Esophagus muscularis mucosa (tissue), 4 donors: Measurements from ENCODE around the gene ZNF565. TPM values are rescaled to one million over a fixed set of nuclear protein-coding genes. Genes with fewer than 3 reads are reported as not detected.
A peak's percentile ranks its signal among the peaks of the same experiment; 100 is the strongest.

Experiments
- DNase-seq: peaks from one replicate; pipeline ENCODE4 v3.0.0-alpha.2; 2017; ENCODE audit errors: extremely low spot score
- H3K27ac ChIP-seq, 4 donors: fragments of 200-600 bp; sonication (generic); replicated peaks in 1 of 4; 1 replicate in 3 of 4; 2 replicates in 1 of 4; pipeline ENCODE4 v1.5.1; 2016 to 2019; ENCODE audit warnings: mild to moderate bottlenecking in 1 of 4
- H3K27me3 ChIP-seq, 4 donors: fragments of 200-600 bp; sonication (generic); one replicate each; pipeline versions ENCODE4 v1.5.1 to v1.6.0; 2016 to 2019
- H3K36me3 ChIP-seq, 4 donors: fragments of 200-600 bp; sonication (generic); one replicate each; pipeline ENCODE4 v1.5.1; 2016 to 2019
- H3K4me1 ChIP-seq, 4 donors: fragments of 200-600 bp; sonication (generic); one replicate each; pipeline ENCODE4 v1.5.1; 2016 to 2019
- H3K4me3 ChIP-seq, 4 donors: fragments of 200-600 bp; sonication (generic); 1 replicate in 2 of 4; 2 replicates in 2 of 4; pipeline ENCODE4 v1.5.1; 2016 to 2019; ENCODE audit warnings: mild to moderate bottlenecking in 4 of 4, moderate library complexity in 1 of 4
- H3K9me3 ChIP-seq, 4 donors: fragments of 200-600 bp; sonication (generic); 1 replicate in 3 of 4; 2 replicates in 1 of 4; pipeline ENCODE4 v1.5.1; 2016 to 2019
- CTCF ChIP-seq, 3 experiments: fragments of 200-600 bp in 2 of 3; fragments of 450-650 bp in 1 of 3; sonication (generic) in 2 of 3; IDR thresholded peaks; one replicate each; pipeline ENCODE4 v1.5.1; 2017 to 2019; ENCODE audit warnings: antibody characterized with exemption in 3 of 3, mild to moderate bottlenecking in 2 of 3, moderate library complexity in 1 of 3
- EP300 ChIP-seq: sonication (generic); formaldehyde crosslinking; IDR thresholded peaks from one replicate; pipeline ENCODE4 v1.6.1; 2017; ENCODE audit warnings: antibody characterized with exemption
- POLR2A ChIP-seq: fragments of 450-650 bp; IDR thresholded peaks from one replicate; pipeline ENCODE4 v1.6.1; 2017; ENCODE audit warnings: antibody characterized with exemption, moderate library complexity, mild to moderate bottlenecking, low read depth
- POLR2AphosphoS5 ChIP-seq, 2 donors: sonication (generic); formaldehyde crosslinking; IDR thresholded peaks; one replicate each; pipeline ENCODE4 v1.6.1; 2017; ENCODE audit warnings: antibody characterized with exemption in 2 of 2
- WGBS: methylation state at CpG from one replicate; pipeline ENCODE4 v1.1.5; 2018; 5-methylcytosine and 5-hydroxymethylcytosine counted together
- intact Hi-C: fragments of 100-400 bp; cut with DNase I; formaldehyde crosslinking; loops from one replicate; pipeline ENCODE4 v1.15.1; 2023
- total RNA-seq, 4 donors: library from RNA; depleted of rRNA; stranded (reverse); fragments of >200 nt; gene quantifications; one replicate each; pipeline versions ENCODE4 v1.1.0 to v1.2.1, GENCODE V29; 2016

The ZNF565 gene
- total RNA-seq, result 1 to 10 TPM; 4.6 to 5.7 (median 5.1) TPM

GRCh38 chr19:36214386-36215275, at the start of gene ZNF565, which contains the start of gene ZNF146:
Gene ZNF565, minus strand, starts transcription at chr19:36214665. Its CDS starts 12,680 bp downstream, at chr19:36201985.
Gene ZNF146, plus strand, starts transcription at chr19:36215106. Its CDS starts 21,335 bp downstream, at chr19:36236441.
- H3K4me3 ChIP-seq, result peak within 1 kb of the TSS; percentile 76 to 94 (median 86)
- peaks cover 18 to 57% (median 41%) of the 10 kb centered on the region in 4 donors for H3K4me1 ChIP-seq
- TF ChIP-seq EP300 (no peak), POLR2A (peak; percentile 51), CTCF (IDR thresholded peaks at IDR 0.05) (peak in 1 of 3 experiments; percentile 24), POLR2AphosphoS5 (IDR thresholded peaks at IDR 0.05) (peak; percentile 93 to 96)
- DNase-seq, result peak; percentile 99
- 0% methylated on average over 11 of the region's 73 CpGs for WGBS
- peak within 1 kb of the TSS; percentile 91 to 96 (median 94) for H3K27ac ChIP-seq
- no peaks in the 10 kb centered on the region for H3K27me3 ChIP-seq
- intact Hi-C loops, result loop anchor here (10.0 kb wide), 1 partner anchor 80 kb away; no protein-coding TSS in a partner anchor
- H3K9me3 ChIP-seq, result no peaks in the 10 kb centered on the region
- peaks cover 0 to 10% (median 4%) of the 10 kb centered on the region in 4 donors for H3K36me3 ChIP-seq

- Histone ChIP-seq H3K9me3 (no peaks in the 10 kb centered on the region), H3K4me3 (no peak overlapping the region), H3K27me3 (no peaks in the 10 kb centered on the region), H3K27ac (no peak overlapping the region), H3K36me3 (no peaks in the 10 kb centered on the region), H3K4me1 (peaks cover 0 to 23% (median 9%) of the 10 kb centered on the region in 4 donors)
- 97% methylated on average over 17 of the region's 20 CpGs for WGBS
- intact Hi-C loops, result no loop called here
- TF ChIP-seq CTCF (IDR thresholded peaks at IDR 0.05), result no peak
- no peak for TF ChIP-seq POLR2AphosphoS5 (IDR thresholded peaks at IDR 0.05)
- no peak for TF ChIP-seq POLR2A
- no peak for TF ChIP-seq EP300
- no peak for DNase-seq
Observed at GRCh38 chr19:36259211-36259610, 44.7 kb upstream of the ZNF565 start.

- Histone ChIP-seq H3K4me1 (peaks cover 0 to 23% (median 9%) of the 10 kb centered on the region in 4 donors), H3K9me3 (no peaks in the 10 kb centered on the region), H3K27me3 (no peaks in the 10 kb centered on the region), H3K36me3 (no peaks in the 10 kb centered on the region), H3K27ac (peak overlapping the region in 1 of 4 donors; percentile 60), H3K4me3 (peak overlapping the region; percentile 61 to 68 (median 66))
- TF ChIP-seq POLR2AphosphoS5 (IDR thresholded peaks at IDR 0.05) (no peak), POLR2A (no peak), EP300 (no peak), CTCF (IDR thresholded peaks at IDR 0.05) (no peak)
- 83% methylated on average over 28 of the region's 29 CpGs for WGBS
- no peak for DNase-seq
- intact Hi-C loops, result no loop called here
Observed at GRCh38 chr19:36258028-36258875, 43.8 kb upstream of the ZNF565 start.

- WGBS, result 8% methylated on average over 34 of the region's 37 CpGs
- no peak for DNase-seq
Observed at GRCh38 chr19:36257520-36257876, 43.0 kb upstream of the ZNF565 start.

More at GRCh38 chr19:36257520-36257876, 43.0 kb upstream of the ZNF565 start:
- no peaks in the 10 kb centered on the region for H3K36me3 ChIP-seq
- no peaks in the 10 kb centered on the region for H3K9me3 ChIP-seq
- peak overlapping the region in 1 of 4 donors; percentile 60 for H3K27ac ChIP-seq
- no peaks in the 10 kb centered on the region for H3K27me3 ChIP-seq
- peaks cover 0 to 23% (median 9%) of the 10 kb centered on the region in 4 donors for H3K4me1 ChIP-seq
- peak in 1 of 2 donors; percentile 17 for TF ChIP-seq POLR2AphosphoS5 (IDR thresholded peaks at IDR 0.05)
- no peak for TF ChIP-seq POLR2A
- intact Hi-C loops, result no loop called here
- peak overlapping the region; percentile 61 to 68 (median 66) for H3K4me3 ChIP-seq
